ENCODE data around the gene SERINC5. TPM values are rescaled to one million over a fixed set of nuclear protein-coding genes. Genes with fewer than 3 reads are reported as not detected.
A peak's percentile ranks its signal among the peaks of the same experiment; 100 is the strongest.

SERINC5 gene
- polyA plus RNA-seq, 1 of the 3 experiments (the other 2 are of a cell fraction), result 4.5 TPM

- Histone ChIP-seq H3K36me3 (replicated peaks in 1 of 2; ENCODE audit: control insufficient read depth in 1 of 2, insufficient read depth in 2 of 2, low read length in 1 of 2) (no peaks in the 10 kb centered on the region), H3K9me3 (no peaks in the 10 kb centered on the region), H3K27ac (ENCODE audit: low read depth in 2 of 2, low read length in 1 of 2) (peak overlapping the region in 1 of 2 experiments; percentile 52; a peak in 2 of 4 replicates), H3F3A (replicated peaks; ENCODE audit: insufficient read depth) (no peaks in the 10 kb centered on the region), H3K4me3 (ENCODE audit: low read depth in 2 of 2, low read length in 1 of 2) (no peak overlapping the region), H2AFZ (ENCODE audit: low read depth) (no peak overlapping the region), H4K20me1 (ENCODE audit: insufficient read depth) (no peaks in the 10 kb centered on the region), H3K4me2 (no peak overlapping the region), H3K27me3 (ENCODE audit: insufficient read depth) (no peaks in the 10 kb centered on the region), H3K9me2 (no peaks in the 10 kb centered on the region), H3K79me2 (ENCODE audit: insufficient read depth) (no peaks in the 10 kb centered on the region), H3K4me1 (ENCODE audit: control insufficient read depth in 1 of 2, insufficient read depth in 2 of 2, low read depth in 1 of 2, low read length in 1 of 2) (no peaks in the 10 kb centered on the region; a peak in 1 of 4 replicates), H3K9ac (no peak overlapping the region)
- CTCF ChIA-PET, result no interaction called here
- WGBS (ENCODE audit: low lambda C conversion rate), result 35% methylated on average over 3 of the region's 3 CpGs
- DNase-seq, result no peak
- no peak for TF ChIP-seq TAF1 (IDR thresholded peaks at IDR 0.05; ENCODE audit: borderline replicate concordance, low read depth, low read length)
- TF ChIP-seq FOSL2 (IDR thresholded peaks at IDR 0.05; ENCODE audit: borderline replicate concordance, low read depth), result 0 out of 2 replicates have a peak, but pooled peaks have one; percentile 5
- TF ChIP-seq CHD2 (IDR thresholded peaks at IDR 0.05; ENCODE audit: low read length, partially characterized antibody), result no peak
- no peak for TF ChIP-seq TCF12 (IDR thresholded peaks at IDR 0.05)
- no peak for TF ChIP-seq ELF1 (IDR thresholded peaks at IDR 0.05)
- TF ChIP-seq NFIC (IDR thresholded peaks at IDR 0.05; ENCODE audit: borderline replicate concordance), result no peak
- TF ChIP-seq, protein P1, sequence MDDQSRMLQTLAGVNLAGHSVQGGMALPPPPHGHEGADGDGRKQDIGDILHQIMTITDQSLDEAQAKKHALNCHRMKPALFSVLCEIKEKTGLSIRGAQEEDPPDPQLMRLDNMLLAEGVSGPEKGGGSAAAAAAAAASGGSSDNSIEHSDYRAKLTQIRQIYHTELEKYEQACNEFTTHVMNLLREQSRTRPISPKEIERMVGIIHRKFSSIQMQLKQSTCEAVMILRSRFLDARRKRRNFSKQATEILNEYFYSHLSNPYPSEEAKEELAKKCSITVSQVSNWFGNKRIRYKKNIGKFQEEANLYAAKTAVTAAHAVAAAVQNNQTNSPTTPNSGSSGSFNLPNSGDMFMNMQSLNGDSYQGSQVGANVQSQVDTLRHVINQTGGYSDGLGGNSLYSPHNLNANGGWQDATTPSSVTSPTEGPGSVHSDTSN (IDR thresholded peaks at IDR 0.05), result peak; percentile 20; the same call in 1 of the 2 replicates
- no peak for TF ChIP-seq POLR2AphosphoS5 (IDR thresholded peaks at IDR 0.05; ENCODE audit: low read depth, low read length)
- no peak for TF ChIP-seq RAD21 (IDR thresholded peaks at IDR 0.05; ENCODE audit: low read length)
- no peak for TF ChIP-seq JUND (IDR thresholded peaks at IDR 0.05)
- TF ChIP-seq SIN3A (IDR thresholded peaks at IDR 0.05; ENCODE audit: borderline replicate concordance, low read depth, low read length), result no peak
- TF ChIP-seq, protein P2, sequence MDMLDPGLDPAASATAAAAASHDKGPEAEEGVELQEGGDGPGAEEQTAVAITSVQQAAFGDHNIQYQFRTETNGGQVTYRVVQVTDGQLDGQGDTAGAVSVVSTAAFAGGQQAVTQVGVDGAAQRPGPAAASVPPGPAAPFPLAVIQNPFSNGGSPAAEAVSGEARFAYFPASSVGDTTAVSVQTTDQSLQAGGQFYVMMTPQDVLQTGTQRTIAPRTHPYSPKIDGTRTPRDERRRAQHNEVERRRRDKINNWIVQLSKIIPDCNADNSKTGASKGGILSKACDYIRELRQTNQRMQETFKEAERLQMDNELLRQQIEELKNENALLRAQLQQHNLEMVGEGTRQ (IDR thresholded peaks at IDR 0.05; ENCODE audit: borderline replicate concordance, low read depth, low read length), result no peak
- TF ChIP-seq RCOR1 (IDR thresholded peaks at IDR 0.05; ENCODE audit: low read length), result no peak
- POLR2A ChIA-PET, result no interaction called here
These were observed 24.6 kb downstream of the SERINC5 start for GRCh38 chr5:80231243-80231642.

DNA sequence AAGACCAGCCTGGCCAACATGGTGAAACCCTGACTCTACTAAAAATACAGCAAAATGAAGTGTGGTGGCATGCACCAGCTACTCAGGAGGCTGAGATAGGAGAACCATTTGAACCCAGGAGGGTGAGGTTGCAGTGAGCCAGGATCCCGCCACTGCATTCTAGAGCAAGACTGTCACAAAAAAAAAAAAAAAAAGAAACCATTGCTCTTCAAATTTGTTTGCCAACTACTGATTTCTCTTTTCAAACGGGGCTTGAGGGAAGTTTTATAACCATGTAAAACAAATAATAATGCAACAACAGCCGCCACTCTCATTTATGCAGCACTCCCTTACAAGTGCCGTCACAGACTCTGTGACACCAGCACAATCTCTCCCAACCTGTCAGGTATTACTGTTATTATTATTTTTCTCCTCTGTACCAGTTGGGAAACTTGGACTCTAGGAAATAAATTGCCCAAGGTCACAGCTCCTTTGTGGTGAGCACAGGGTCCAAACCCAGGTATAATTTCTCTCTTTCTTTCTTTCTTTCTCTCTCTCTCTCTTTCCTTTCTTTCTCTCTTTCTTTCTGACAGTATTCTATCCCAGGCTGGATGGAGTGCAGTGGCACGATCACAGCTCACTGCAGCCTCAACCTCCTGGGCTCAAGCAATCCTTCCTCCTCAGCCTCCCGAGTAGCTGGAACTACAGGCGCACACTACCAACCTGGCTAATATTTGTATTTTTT lies 25.4 kb downstream of the SERINC5 start:
- Histone ChIP-seq H3K4me3 (ENCODE audit: low read depth in 2 of 2, low read length in 1 of 2) (no peak overlapping the region), H3K79me2 (ENCODE audit: insufficient read depth) (no peaks in the 10 kb centered on the region), H3K36me3 (replicated peaks in 1 of 2; ENCODE audit: control insufficient read depth in 1 of 2, insufficient read depth in 2 of 2, low read length in 1 of 2) (no peaks in the 10 kb centered on the region), H3K27me3 (ENCODE audit: insufficient read depth) (no peaks in the 10 kb centered on the region), H3F3A (replicated peaks; ENCODE audit: insufficient read depth) (no peaks in the 10 kb centered on the region), H3K27ac (ENCODE audit: low read depth in 2 of 2, low read length in 1 of 2) (peak overlapping the region in 1 of 2 experiments; percentile 52; a peak in 2 of 4 replicates), H3K4me1 (ENCODE audit: control insufficient read depth in 1 of 2, insufficient read depth in 2 of 2, low read depth in 1 of 2, low read length in 1 of 2) (no peaks in the 10 kb centered on the region; a peak in 1 of 4 replicates), H2AFZ (ENCODE audit: low read depth) (no peak overlapping the region), H3K9ac (no peak overlapping the region), H3K9me2 (no peaks in the 10 kb centered on the region), H3K9me3 (no peaks in the 10 kb centered on the region), H4K20me1 (ENCODE audit: insufficient read depth) (no peaks in the 10 kb centered on the region), H3K4me2 (no peak overlapping the region)
- DNase-seq, result no peak
- CTCF ChIA-PET, result interaction anchor here (1.4 kb wide), 1 partner anchor 38 kb away, joined by 3 read pairs; no protein-coding TSS in a partner anchor
- POLR2A ChIA-PET, result no interaction called here
- 93% methylated on average over 7 of the region's 7 CpGs for WGBS (ENCODE audit: low lambda C conversion rate)
- TF ChIP-seq RAD21 (IDR thresholded peaks at IDR 0.05; ENCODE audit: low read length) (no peak), GATA2 (CRISPR knock-in tag; IDR thresholded peaks at IDR 0.05) (no peak), TAF1 (IDR thresholded peaks at IDR 0.05; ENCODE audit: borderline replicate concordance, low read depth, low read length) (no peak), TCF12 (IDR thresholded peaks at IDR 0.05) (no peak), RCOR1 (IDR thresholded peaks at IDR 0.05; ENCODE audit: low read length) (no peak), CHD2 (IDR thresholded peaks at IDR 0.05; ENCODE audit: low read length, partially characterized antibody) (no peak)
- TF ChIP-seq, protein P3, sequence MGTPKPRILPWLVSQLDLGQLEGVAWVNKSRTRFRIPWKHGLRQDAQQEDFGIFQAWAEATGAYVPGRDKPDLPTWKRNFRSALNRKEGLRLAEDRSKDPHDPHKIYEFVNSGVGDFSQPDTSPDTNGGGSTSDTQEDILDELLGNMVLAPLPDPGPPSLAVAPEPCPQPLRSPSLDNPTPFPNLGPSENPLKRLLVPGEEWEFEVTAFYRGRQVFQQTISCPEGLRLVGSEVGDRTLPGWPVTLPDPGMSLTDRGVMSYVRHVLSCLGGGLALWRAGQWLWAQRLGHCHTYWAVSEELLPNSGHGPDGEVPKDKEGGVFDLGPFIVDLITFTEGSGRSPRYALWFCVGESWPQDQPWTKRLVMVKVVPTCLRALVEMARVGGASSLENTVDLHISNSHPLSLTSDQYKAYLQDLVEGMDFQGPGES (IDR thresholded peaks at IDR 0.05; ENCODE audit: low read depth, low read length), result no peak
- TF ChIP-seq, protein P4, sequence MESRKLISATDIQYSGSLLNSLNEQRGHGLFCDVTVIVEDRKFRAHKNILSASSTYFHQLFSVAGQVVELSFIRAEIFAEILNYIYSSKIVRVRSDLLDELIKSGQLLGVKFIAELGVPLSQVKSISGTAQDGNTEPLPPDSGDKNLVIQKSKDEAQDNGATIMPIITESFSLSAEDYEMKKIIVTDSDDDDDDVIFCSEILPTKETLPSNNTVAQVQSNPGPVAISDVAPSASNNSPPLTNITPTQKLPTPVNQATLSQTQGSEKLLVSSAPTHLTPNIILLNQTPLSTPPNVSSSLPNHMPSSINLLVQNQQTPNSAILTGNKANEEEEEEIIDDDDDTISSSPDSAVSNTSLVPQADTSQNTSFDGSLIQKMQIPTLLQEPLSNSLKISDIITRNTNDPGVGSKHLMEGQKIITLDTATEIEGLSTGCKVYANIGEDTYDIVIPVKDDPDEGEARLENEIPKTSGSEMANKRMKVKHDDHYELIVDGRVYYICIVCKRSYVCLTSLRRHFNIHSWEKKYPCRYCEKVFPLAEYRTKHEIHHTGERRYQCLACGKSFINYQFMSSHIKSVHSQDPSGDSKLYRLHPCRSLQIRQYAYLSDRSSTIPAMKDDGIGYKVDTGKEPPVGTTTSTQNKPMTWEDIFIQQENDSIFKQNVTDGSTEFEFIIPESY (IDR thresholded peaks at IDR 0.05; ENCODE audit: borderline replicate concordance, low read depth), result no peak
- TF ChIP-seq, protein P5, sequence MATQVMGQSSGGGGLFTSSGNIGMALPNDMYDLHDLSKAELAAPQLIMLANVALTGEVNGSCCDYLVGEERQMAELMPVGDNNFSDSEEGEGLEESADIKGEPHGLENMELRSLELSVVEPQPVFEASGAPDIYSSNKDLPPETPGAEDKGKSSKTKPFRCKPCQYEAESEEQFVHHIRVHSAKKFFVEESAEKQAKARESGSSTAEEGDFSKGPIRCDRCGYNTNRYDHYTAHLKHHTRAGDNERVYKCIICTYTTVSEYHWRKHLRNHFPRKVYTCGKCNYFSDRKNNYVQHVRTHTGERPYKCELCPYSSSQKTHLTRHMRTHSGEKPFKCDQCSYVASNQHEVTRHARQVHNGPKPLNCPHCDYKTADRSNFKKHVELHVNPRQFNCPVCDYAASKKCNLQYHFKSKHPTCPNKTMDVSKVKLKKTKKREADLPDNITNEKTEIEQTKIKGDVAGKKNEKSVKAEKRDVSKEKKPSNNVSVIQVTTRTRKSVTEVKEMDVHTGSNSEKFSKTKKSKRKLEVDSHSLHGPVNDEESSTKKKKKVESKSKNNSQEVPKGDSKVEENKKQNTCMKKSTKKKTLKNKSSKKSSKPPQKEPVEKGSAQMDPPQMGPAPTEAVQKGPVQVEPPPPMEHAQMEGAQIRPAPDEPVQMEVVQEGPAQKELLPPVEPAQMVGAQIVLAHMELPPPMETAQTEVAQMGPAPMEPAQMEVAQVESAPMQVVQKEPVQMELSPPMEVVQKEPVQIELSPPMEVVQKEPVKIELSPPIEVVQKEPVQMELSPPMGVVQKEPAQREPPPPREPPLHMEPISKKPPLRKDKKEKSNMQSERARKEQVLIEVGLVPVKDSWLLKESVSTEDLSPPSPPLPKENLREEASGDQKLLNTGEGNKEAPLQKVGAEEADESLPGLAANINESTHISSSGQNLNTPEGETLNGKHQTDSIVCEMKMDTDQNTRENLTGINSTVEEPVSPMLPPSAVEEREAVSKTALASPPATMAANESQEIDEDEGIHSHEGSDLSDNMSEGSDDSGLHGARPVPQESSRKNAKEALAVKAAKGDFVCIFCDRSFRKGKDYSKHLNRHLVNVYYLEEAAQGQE (IDR thresholded peaks at IDR 0.05; ENCODE audit: low read depth, low read length), result no peak
